Transverse colon (tissue), 4 donors: ENCODE measurements around the gene SCYL1. TPM values are rescaled to one million over a fixed set of nuclear protein-coding genes. Genes with fewer than 3 reads are reported as not detected.
A peak's percentile ranks its signal among the peaks of the same experiment; 100 is the strongest.

ENCODE experiments used
- DNase-seq: peaks from one replicate; pipeline ENCODE4 v3.0.0-alpha.2; 2019
- H3K27ac ChIP-seq, 4 donors: fragments of 200-600 bp; sonication (generic); 2 replicates each; pipeline ENCODE4 v1.5.1; 2016 to 2018; ENCODE audit warnings: inconsistent platforms in 4 of 4
- H3K27me3 ChIP-seq: fragments of 200-600 bp; sonication (generic); 2 replicates; pipeline ENCODE4 v1.5.1; 2017; ENCODE audit warnings: inconsistent platforms
- H3K36me3 ChIP-seq, 4 donors: fragments of 200-600 bp; sonication (generic); 2 replicates each; pipeline ENCODE4 v1.5.1; 2017 to 2019; ENCODE audit warnings: inconsistent platforms in 4 of 4
- H3K4me1 ChIP-seq, 4 donors: fragments of 200-600 bp; sonication (generic); 2 replicates each; pipeline ENCODE4 v1.5.1; 2017 to 2020; ENCODE audit warnings: inconsistent platforms in 4 of 4
- H3K4me3 ChIP-seq, 4 donors: fragments of 200-600 bp; sonication (generic); 1 replicate in 1 of 4; 2 replicates in 3 of 4; pipeline versions ENCODE4 v1.5.1 to v1.6.1; 2017 to 2019; ENCODE audit warnings: inconsistent platforms in 4 of 4
- H3K9me3 ChIP-seq, 2 donors: fragments of 200-600 bp; sonication (generic); 2 replicates each; pipeline ENCODE4 v1.5.1; 2017 to 2019; ENCODE audit warnings: inconsistent platforms in 2 of 2
- CTCF ChIP-seq, 5 experiments: fragments of 200-600 bp in 3 of 5; fragments of 450-650 bp in 2 of 5; sonication (generic) in 3 of 5; IDR thresholded peaks; 1 replicate in 2 of 5; 2 replicates in 3 of 5; pipeline ENCODE4 v1.5.1; 2016 to 2017; ENCODE audit warnings: antibody characterized with exemption in 5 of 5, inconsistent platforms in 3 of 5, mild to moderate bottlenecking in 2 of 5, moderate library complexity in 1 of 5
- EP300 ChIP-seq: sonication (generic); formaldehyde crosslinking; IDR thresholded peaks from one replicate; pipeline ENCODE4 v1.6.1; 2017; ENCODE audit warnings: antibody characterized with exemption, low read depth
- POLR2A ChIP-seq: fragments of 450-650 bp; IDR thresholded peaks from one replicate; pipeline ENCODE4 v1.6.1; 2016; ENCODE audit warnings: antibody characterized with exemption, mild to moderate bottlenecking, moderate library complexity
- POLR2AphosphoS5 ChIP-seq, 3 donors: sonication (generic); formaldehyde crosslinking; IDR thresholded peaks; one replicate each; pipeline ENCODE4 v1.6.1; 2016; ENCODE audit warnings: antibody characterized with exemption in 3 of 3
- WGBS, 2 donors: methylation state at CpG; one replicate each; pipeline ENCODE4 v1.1.5; 2018; ENCODE audit warnings: low coverage in 1 of 2; 5-methylcytosine and 5-hydroxymethylcytosine counted together
- in situ Hi-C, 4 donors: fragments of 200-750 bp; cut with MboI; loops; one replicate each; pipeline versions ENCODE4 v1.15.0 to v1.15.1; 2017; ENCODE audit warnings: low sequenced_read_pairs in 3 of 4, low pct_ligation_motif_present in 1 of 4, low pct_unique_long_range_greater_than_20kb in 1 of 4
- intact Hi-C: fragments of 100-400 bp; cut with DNase I; formaldehyde crosslinking; loops from one replicate; pipeline ENCODE4 v1.15.1; 2023; ENCODE audit warnings: low total_unique reads
- total RNA-seq, 4 donors: library from RNA; depleted of rRNA; stranded (reverse); fragments of >200 nt; gene quantifications; one replicate each; pipeline ENCODE4 v1.1.0, GENCODE V29; 2016

Gene SCYL1
- total RNA-seq, 4 donors from 2014 or later, result 41.0 to 78.4 (median 69.2) TPM

- in situ Hi-C loops (loop anchor here in 1 of 4 donors (5.0 kb wide), 1 partner anchor 62 kb away; no protein-coding TSS in a partner anchor), intact Hi-C loops (loop anchor here (5.0 kb wide), 3 partner anchors 37 to 858 kb away; partner anchors contain the start of gene EHBP1L1)
- Histone ChIP-seq H3K9me3 (no peaks in the 10 kb centered on the region), H3K27ac (peak overlapping the region; percentile 86 to 97 (median 92)), H3K36me3 (peaks cover 0 to 12% (median 0%) of the 10 kb centered on the region in 4 donors), H3K4me3 (peak overlapping the region; percentile 19 to 48 (median 41)), H3K27me3 (no peaks in the 10 kb centered on the region), H3K4me1 (peaks cover 14 to 20% (median 16%) of the 10 kb centered on the region in 4 donors)
- DNase-seq, result peak; percentile 89
- TF ChIP-seq CTCF (IDR thresholded peaks at IDR 0.05) (peak in 2 of 5 experiments; percentile 49 to 61), EP300 (no peak), POLR2AphosphoS5 (IDR thresholded peaks at IDR 0.05) (peak in 2 of 3 donors; percentile 40 to 83), POLR2A (peak; percentile 59)
- WGBS, 2 donors, result 14% methylated on average over 35 of the region's 60 CpGs; no CpG with 5 or more reads in 1 of the 2 donors
Measured at GRCh38 chr11:65539744-65540289, 14.9 kb downstream of the SCYL1 start.

GRCh38 chr11:65540290-65541092, 15.6 kb downstream of the SCYL1 start:
- H3K9me3 ChIP-seq, result no peaks in the 10 kb centered on the region
- TF ChIP-seq CTCF (IDR thresholded peaks at IDR 0.05), result peak; percentile 81 to 98 (median 90)
- TF ChIP-seq EP300, result no peak
- peak; percentile 54 to 71 (median 70) for TF ChIP-seq POLR2AphosphoS5 (IDR thresholded peaks at IDR 0.05)
- no peak for TF ChIP-seq POLR2A
- H3K27me3 ChIP-seq, result no peaks in the 10 kb centered on the region
- WGBS, 2 donors, result 1% methylated on average over 59 of the region's 78 CpGs; no CpG with 5 or more reads in 1 of the 2 donors
- peak overlapping the region; percentile 19 to 48 (median 41) for H3K4me3 ChIP-seq
- peak; percentile 97 for DNase-seq
- peaks cover 14 to 20% (median 16%) of the 10 kb centered on the region in 4 donors for H3K4me1 ChIP-seq
- intact Hi-C loops, result loop anchor here (5.0 kb wide), 2 partner anchors 37 to 52 kb away; partner anchors contain the start of gene EHBP1L1
- in situ Hi-C loops, result loop anchor here in 1 of 4 donors (5.0 kb wide), 1 partner anchor 62 kb away; no protein-coding TSS in a partner anchor
- H3K36me3 ChIP-seq, result peaks cover 0 to 12% (median 0%) of the 10 kb centered on the region in 4 donors
- H3K27ac ChIP-seq, result peak overlapping the region; percentile 86 to 97 (median 92)

- TF ChIP-seq EP300 (no peak), CTCF (IDR thresholded peaks at IDR 0.05) (no peak), POLR2A (no peak), POLR2AphosphoS5 (IDR thresholded peaks at IDR 0.05) (no peak)
- H3K4me1 ChIP-seq, result peaks cover 14 to 27% (median 20%) of the 10 kb centered on the region in 4 donors
- in situ Hi-C loops (loop anchor here in 1 of 4 donors (5.0 kb wide), 1 partner anchor 61 kb away; no protein-coding TSS in a partner anchor), intact Hi-C loops (loop anchor here (5.0 kb wide), 2 partner anchors 36 to 51 kb away; partner anchors contain the start of gene EHBP1L1)
- no peaks in the 10 kb centered on the region for H3K27me3 ChIP-seq
- H3K27ac ChIP-seq, result peak overlapping the region; percentile 86 to 97 (median 92)
- no peaks in the 10 kb centered on the region for H3K9me3 ChIP-seq
- peak overlapping the region in 3 of 4 donors; percentile 35 to 48 (median 47) for H3K4me3 ChIP-seq
- peaks cover 0 to 12% (median 0%) of the 10 kb centered on the region in 4 donors for H3K36me3 ChIP-seq
- no peak for DNase-seq
- 28% methylated on average over 15 of the region's 18 CpGs; no CpG with 5 or more reads in 1 of the 2 donors for WGBS, 2 donors
Measured at GRCh38 chr11:65541093-65541982, 16.5 kb downstream of the SCYL1 start.
